ENCODE data around the gene RPH3AL. TPM values are rescaled to one million over a fixed set of nuclear protein-coding genes. Genes with fewer than 3 reads are reported as not detected.

Gene RPH3AL
- total RNA-seq, 1 experiment from 2014 or later: 3.0 TPM

- Mint-ChIP-seq H3K27me3 (ENCODE audit: low read depth) (peaks cover 4% of the 10 kb centered on the region), H3K4me1 (peaks cover 3 to 6% of the 10 kb centered on the region in 2 experiments), H3K9me3 (peaks cover 0 to 3% of the 10 kb centered on the region in 2 experiments; a peak in 1 of 5 replicates), H3K27ac (no peak overlapping the region), H3K36me3 (ENCODE audit: insufficient read depth in 1 of 3, low read depth in 3 of 3) (no peaks in the 10 kb centered on the region; a peak in 1 of 7 replicates), H3K4me3 (no peak overlapping the region)
- H3K56ac ChIP-seq (ENCODE audit: insufficient read length, low read depth, low read length): no peak overlapping the region
- H3K9ac ChIP-seq (ENCODE audit: extremely low read depth, insufficient read length, low read length): no peak overlapping the region
- no peak overlapping the region for H2BK20ac ChIP-seq (ENCODE audit: low read depth, low read length, poor library complexity, severe bottlenecking)
- H2BK120ac ChIP-seq (ENCODE audit: low read depth, low read length, poor library complexity, severe bottlenecking): no peak overlapping the region
- no peak overlapping the region for H3K4me2 ChIP-seq (ENCODE audit: insufficient read depth, insufficient read length, low read length)
- no peak overlapping the region for H2BK5ac ChIP-seq (ENCODE audit: insufficient read length, low read length)
- no peak overlapping the region for H3K4ac ChIP-seq (ENCODE audit: low read depth, low read length)
- no peaks in the 10 kb centered on the region for H3K79me2 ChIP-seq (ENCODE audit: insufficient read depth, low read length)
- no peak for DNase-seq
- H3K27ac ChIP-seq (ENCODE audit: insufficient read length, low read depth, low read length): no peak overlapping the region
- no peak overlapping the region for H3T11ph ChIP-seq (ENCODE audit: low read length)
- no peak overlapping the region for H2BK15ac ChIP-seq (ENCODE audit: low read depth, low read length)
- no peaks in the 10 kb centered on the region for H3K79me1 ChIP-seq (ENCODE audit: insufficient read depth, low read depth, low read length, poor library complexity, severe bottlenecking)
- TF ChIP-seq CTCF (conservative IDR thresholded peaks at IDR 0.05): no peak
- no peaks in the 10 kb centered on the region for H3K4me1 ChIP-seq (ENCODE audit: insufficient read depth, low read length)
- WGBS (ENCODE audit: extremely low coverage, insufficient read length, low lambda C conversion rate): no CpG with 5 or more reads among the region's 29 CpGs
- no peak overlapping the region for H4K5ac ChIP-seq (ENCODE audit: insufficient read length, low read depth, low read length)
- no peak overlapping the region for H2AK5ac ChIP-seq (ENCODE audit: insufficient read length, low read length)
- no peak overlapping the region for H2AFZ ChIP-seq (ENCODE audit: low read length)
- no peak overlapping the region for H3K18ac ChIP-seq (ENCODE audit: insufficient read length, low read depth, low read length)
- H4K91ac ChIP-seq (ENCODE audit: insufficient read length, low read depth, low read length): no peak overlapping the region
- no peaks in the 10 kb centered on the region for H4K20me1 ChIP-seq (ENCODE audit: control insufficient read depth, insufficient read depth, insufficient read length)
- H4K8ac ChIP-seq (replicated peaks; ENCODE audit: insufficient read length, low read depth, low read length): no peak overlapping the region
- no peak overlapping the region; the same call in 1 of the 2 replicates for H3K14ac ChIP-seq (ENCODE audit: insufficient read depth, low read length)
- H2BK12ac ChIP-seq (ENCODE audit: insufficient read length, low read depth, low read length): no peak overlapping the region
- H3K23ac ChIP-seq (ENCODE audit: insufficient read length, low read depth, low read length): no peak overlapping the region
- no peaks in the 10 kb centered on the region for H3K9me3 ChIP-seq (ENCODE audit: control insufficient read depth, low read depth, low read length)
- no peaks in the 10 kb centered on the region for H3K27me3 ChIP-seq (ENCODE audit: insufficient read depth, low read length)
- no peaks in the 10 kb centered on the region for H3K23me2 ChIP-seq (ENCODE audit: insufficient read length, low read depth, low read length, poor library complexity, severe bottlenecking)
Measured at GRCh38 chr17:253091-253846, 99.3 kb downstream of the RPH3AL start.

All from H9 (cell line).